Measurements from ENCODE around the gene RNF220. TPM values are rescaled to one million over a fixed set of nuclear protein-coding genes. Genes with fewer than 3 reads are reported as not detected.

The RNF220 gene
- total and polyA plus RNA-seq, 2 of the 13 experiments (the other 11 are each of a cell fraction or from before 2014, with no cell fraction given): 48.2 to 72.1 TPM

DNA sequence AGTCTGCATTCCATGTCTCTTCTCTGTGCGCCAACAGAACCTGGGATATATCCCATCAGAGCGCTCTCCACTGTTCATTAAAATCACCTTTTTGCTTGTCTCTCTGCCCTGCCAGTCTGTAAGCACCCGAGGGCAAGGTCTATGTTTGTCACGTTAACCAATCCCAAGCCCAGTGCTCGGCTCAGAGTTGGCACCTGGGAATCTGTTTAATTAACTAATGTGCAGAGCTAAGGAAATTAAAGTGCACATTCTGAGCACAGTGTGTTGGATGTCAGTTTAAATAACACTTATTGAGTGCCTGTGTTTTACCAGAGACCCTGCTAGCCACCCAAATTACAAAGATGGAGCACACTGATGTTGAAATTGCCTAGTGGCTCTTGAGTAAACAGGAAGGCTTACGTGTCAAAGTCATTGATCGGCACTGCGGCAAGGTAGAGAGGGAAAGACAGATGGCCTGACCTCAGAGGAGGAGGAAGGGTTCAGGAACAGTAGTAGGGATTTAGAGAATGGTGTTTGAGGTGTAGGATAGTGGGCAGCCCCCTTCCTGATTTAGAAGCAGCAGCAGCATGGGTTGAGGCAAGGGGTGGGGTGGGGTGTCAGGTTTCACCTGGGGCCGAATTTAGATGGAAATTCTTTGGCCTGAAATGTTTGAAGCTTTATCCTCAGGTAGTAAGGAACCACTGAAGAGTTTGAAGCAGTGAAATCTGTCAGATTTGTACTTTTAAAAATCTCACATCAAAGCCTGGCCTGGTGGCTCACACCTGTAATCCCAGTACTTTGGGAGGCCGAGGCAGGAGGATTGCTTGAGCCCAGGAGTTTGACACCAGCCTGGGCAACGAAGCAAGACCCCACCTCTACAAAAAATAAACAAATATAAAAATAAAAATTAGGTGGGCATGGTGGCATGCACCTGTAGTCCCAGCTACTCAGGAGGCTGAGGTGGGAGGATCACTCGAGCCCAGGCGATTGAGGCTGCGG, 277.1 kb downstream of the RNF220 start (continued):
- TF ChIP-seq ZNF589 (CRISPR knock-in tag; conservative IDR thresholded peaks at IDR 0.05) (no peak), ZNF83 (CRISPR knock-in tag; IDR thresholded peaks at IDR 0.05; ENCODE audit: borderline replicate concordance) (no peak), CREM (IDR thresholded peaks at IDR 0.05) (peak; percentile 92), CREM (CRISPR knock-in tag; IDR thresholded peaks at IDR 0.05) (no peak), MZF1 (CRISPR knock-in tag; IDR thresholded peaks at IDR 0.05; ENCODE audit: borderline replicate concordance) (0 out of 2 replicates have a peak, but pooled peaks have one; percentile 40), ZNF143 (CRISPR knock-in tag; IDR thresholded peaks at IDR 0.05) (no peak), SALL1 (CRISPR knock-in tag; IDR thresholded peaks at IDR 0.05) (peak; percentile 93), ZNF749 (CRISPR knock-in tag; IDR thresholded peaks at IDR 0.05; ENCODE audit: borderline replicate concordance) (peak; percentile 64; the same call in 1 of the 2 replicates), ELF1 (CRISPR knock-in tag; IDR thresholded peaks at IDR 0.05) (peak; percentile 72), BRD4 (CRISPR knock-in tag; IDR thresholded peaks at IDR 0.05) (peak; percentile 86; the same call in 1 of the 2 replicates), ZNF530 (CRISPR knock-in tag; IDR thresholded peaks at IDR 0.05; ENCODE audit: low read depth) (no peak), DR1 (CRISPR knock-in tag; IDR thresholded peaks at IDR 0.05) (no peak), ZNF7 (CRISPR knock-in tag; IDR thresholded peaks at IDR 0.05) (no peak), ZNF343 (CRISPR knock-in tag; IDR thresholded peaks at IDR 0.05) (0 out of 2 replicates have a peak, but pooled peaks have one; percentile 7), MAZ (IDR thresholded peaks at IDR 0.05; ENCODE audit: borderline replicate concordance, low read depth, low read length) (no peak), MAZ (CRISPR knock-in tag; IDR thresholded peaks at IDR 0.05; ENCODE audit: low read depth) (no peak), ZNF337 (CRISPR knock-in tag; IDR thresholded peaks at IDR 0.05; ENCODE audit: borderline replicate concordance, low read depth) (no peak), POLR2G (IDR thresholded peaks at IDR 0.05; ENCODE audit: low read depth, low read length) (peak; percentile 62)
- TF ChIP-seq, protein P1, sequence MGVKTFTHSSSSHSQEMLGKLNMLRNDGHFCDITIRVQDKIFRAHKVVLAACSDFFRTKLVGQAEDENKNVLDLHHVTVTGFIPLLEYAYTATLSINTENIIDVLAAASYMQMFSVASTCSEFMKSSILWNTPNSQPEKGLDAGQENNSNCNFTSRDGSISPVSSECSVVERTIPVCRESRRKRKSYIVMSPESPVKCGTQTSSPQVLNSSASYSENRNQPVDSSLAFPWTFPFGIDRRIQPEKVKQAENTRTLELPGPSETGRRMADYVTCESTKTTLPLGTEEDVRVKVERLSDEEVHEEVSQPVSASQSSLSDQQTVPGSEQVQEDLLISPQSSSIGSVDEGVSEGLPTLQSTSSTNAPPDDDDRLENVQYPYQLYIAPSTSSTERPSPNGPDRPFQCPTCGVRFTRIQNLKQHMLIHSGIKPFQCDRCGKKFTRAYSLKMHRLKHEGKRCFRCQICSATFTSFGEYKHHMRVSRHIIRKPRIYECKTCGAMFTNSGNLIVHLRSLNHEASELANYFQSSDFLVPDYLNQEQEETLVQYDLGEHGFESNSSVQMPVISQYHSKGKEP (CRISPR knock-in tag; IDR thresholded peaks at IDR 0.05): no peak
- TF ChIP-seq, protein P2, sequence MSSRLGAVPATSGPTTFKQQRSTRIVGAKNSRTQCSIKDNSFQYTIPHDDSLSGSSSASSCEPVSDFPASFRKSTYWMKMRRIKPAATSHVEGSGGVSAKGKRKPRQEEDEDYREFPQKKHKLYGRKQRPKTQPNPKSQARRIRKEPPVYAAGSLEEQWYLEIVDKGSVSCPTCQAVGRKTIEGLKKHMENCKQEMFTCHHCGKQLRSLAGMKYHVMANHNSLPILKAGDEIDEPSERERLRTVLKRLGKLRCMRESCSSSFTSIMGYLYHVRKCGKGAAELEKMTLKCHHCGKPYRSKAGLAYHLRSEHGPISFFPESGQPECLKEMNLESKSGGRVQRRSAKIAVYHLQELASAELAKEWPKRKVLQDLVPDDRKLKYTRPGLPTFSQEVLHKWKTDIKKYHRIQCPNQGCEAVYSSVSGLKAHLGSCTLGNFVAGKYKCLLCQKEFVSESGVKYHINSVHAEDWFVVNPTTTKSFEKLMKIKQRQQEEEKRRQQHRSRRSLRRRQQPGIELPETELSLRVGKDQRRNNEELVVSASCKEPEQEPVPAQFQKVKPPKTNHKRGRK (CRISPR knock-in tag; IDR thresholded peaks at IDR 0.05): no peak
- TF ChIP-seq, protein P3, sequence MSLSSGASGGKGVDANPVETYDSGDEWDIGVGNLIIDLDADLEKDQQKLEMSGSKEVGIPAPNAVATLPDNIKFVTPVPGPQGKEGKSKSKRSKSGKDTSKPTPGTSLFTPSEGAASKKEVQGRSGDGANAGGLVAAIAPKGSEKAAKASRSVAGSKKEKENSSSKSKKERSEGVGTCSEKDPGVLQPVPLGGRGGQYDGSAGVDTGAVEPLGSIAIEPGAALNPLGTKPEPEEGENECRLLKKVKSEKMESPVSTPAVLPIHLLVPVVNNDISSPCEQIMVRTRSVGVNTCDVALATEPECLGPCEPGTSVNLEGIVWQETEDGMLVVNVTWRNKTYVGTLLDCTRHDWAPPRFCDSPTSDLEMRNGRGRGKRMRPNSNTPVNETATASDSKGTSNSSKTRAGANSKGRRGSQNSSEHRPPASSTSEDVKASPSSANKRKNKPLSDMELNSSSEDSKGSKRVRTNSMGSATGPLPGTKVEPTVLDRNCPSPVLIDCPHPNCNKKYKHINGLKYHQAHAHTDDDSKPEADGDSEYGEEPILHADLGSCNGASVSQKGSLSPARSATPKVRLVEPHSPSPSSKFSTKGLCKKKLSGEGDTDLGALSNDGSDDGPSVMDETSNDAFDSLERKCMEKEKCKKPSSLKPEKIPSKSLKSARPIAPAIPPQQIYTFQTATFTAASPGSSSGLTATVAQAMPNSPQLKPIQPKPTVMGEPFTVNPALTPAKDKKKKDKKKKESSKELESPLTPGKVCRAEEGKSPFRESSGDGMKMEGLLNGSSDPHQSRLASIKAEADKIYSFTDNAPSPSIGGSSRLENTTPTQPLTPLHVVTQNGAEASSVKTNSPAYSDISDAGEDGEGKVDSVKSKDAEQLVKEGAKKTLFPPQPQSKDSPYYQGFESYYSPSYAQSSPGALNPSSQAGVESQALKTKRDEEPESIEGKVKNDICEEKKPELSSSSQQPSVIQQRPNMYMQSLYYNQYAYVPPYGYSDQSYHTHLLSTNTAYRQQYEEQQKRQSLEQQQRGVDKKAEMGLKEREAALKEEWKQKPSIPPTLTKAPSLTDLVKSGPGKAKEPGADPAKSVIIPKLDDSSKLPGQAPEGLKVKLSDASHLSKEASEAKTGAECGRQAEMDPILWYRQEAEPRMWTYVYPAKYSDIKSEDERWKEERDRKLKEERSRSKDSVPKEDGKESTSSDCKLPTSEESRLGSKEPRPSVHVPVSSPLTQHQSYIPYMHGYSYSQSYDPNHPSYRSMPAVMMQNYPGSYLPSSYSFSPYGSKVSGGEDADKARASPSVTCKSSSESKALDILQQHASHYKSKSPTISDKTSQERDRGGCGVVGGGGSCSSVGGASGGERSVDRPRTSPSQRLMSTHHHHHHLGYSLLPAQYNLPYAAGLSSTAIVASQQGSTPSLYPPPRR (CRISPR knock-in tag; IDR thresholded peaks at IDR 0.05; ENCODE audit: borderline replicate concordance): peak; percentile 79; the same call in 1 of the 2 replicates
